HG02852 (cell line): ENCODE data around the gene SLC25A21.

Experiments
- ATAC-seq: cut with Tn5 transposase; IDR thresholded peaks from one replicate; pipeline ENCODE4 v1.9.1; 2021; ENCODE audit warnings: mild to moderate bottlenecking, moderate library complexity; ENCODE audit not compliant: unreplicated experiment

SLC25A21 gene

GRCh38 chr14:36791402-36791801 is 381.0 kb downstream of the SLC25A21 start:
- no peak for ATAC-seq

GRCh38 chr14:36785511-36785910 is 386.9 kb downstream of the SLC25A21 start:
- ATAC-seq = no peak

GRCh38 chr14:36784541-36784940 is 387.9 kb downstream of the SLC25A21 start:
- ATAC-seq = no peak

- no peak for ATAC-seq
Measured at GRCh38 chr14:36781897-36782296, 390.5 kb downstream of the SLC25A21 start.

GRCh38 chr14:36773558-36773957 is 398.8 kb downstream of the SLC25A21 start:
- ATAC-seq = no peak

- ATAC-seq = no peak
Measured at GRCh38 chr14:36773136-36773540, 399.3 kb downstream of the SLC25A21 start.

- no peak for ATAC-seq
Measured at GRCh38 chr14:36771028-36771640, 401.3 kb downstream of the SLC25A21 start.

- ATAC-seq = no peak
Measured at GRCh38 chr14:36768638-36769337, 403.6 kb downstream of the SLC25A21 start.

GRCh38 chr14:36767603-36768281 is 404.7 kb downstream of the SLC25A21 start:
- ATAC-seq = no peak

- no peak for ATAC-seq
Measured at GRCh38 chr14:36766974-36767373, 405.4 kb downstream of the SLC25A21 start.

- ATAC-seq = no peak
Measured at GRCh38 chr14:36757734-36758601, 414.4 kb downstream of the SLC25A21 start.

- ATAC-seq = no peak
Measured at GRCh38 chr14:36756226-36756625, 416.2 kb downstream of the SLC25A21 start.

- no peak for ATAC-seq
Measured at GRCh38 chr14:36755756-36756155, 416.6 kb downstream of the SLC25A21 start.

- ATAC-seq = no peak
Measured at GRCh38 chr14:36751920-36752319, 420.5 kb downstream of the SLC25A21 start.

GRCh38 chr14:36751106-36751505 is 421.3 kb downstream of the SLC25A21 start:
- no peak for ATAC-seq

- ATAC-seq = no peak
Measured at GRCh38 chr14:36750244-36750643, 422.2 kb downstream of the SLC25A21 start.

GRCh38 chr14:36748610-36749213 is 423.7 kb downstream of the SLC25A21 start:
- no peak for ATAC-seq

- no peak for ATAC-seq
Measured at GRCh38 chr14:36747411-36748184, 424.8 kb downstream of the SLC25A21 start.

- no peak for ATAC-seq
Measured at GRCh38 chr14:36746872-36747271, 425.5 kb downstream of the SLC25A21 start.

GRCh38 chr14:36741858-36742257 is 430.5 kb downstream of the SLC25A21 start:
- no peak for ATAC-seq
